ENCODE results near the gene MAN2A1. TPM values are rescaled to one million over a fixed set of nuclear protein-coding genes. Genes with fewer than 3 reads are reported as not detected.

The MAN2A1 gene
- polyA plus RNA-seq, 2 of the 4 experiments (the other 2 are of a cell fraction): 15.8 to 51.5 TPM

GRCh38 chr5:109876030-109876725 lies 186.5 kb downstream of the MAN2A1 start:
- Histone ChIP-seq H3K4me2 (no peak overlapping the region), H3K9me3 (no peaks in the 10 kb centered on the region), H3K4me1 (no peaks in the 10 kb centered on the region), H3K27ac (no peak overlapping the region), H3K4me3 (no peak overlapping the region)
- TF ChIP-seq HDAC2 (IDR thresholded peaks at IDR 0.05) (no peak), HOXB13 (CRISPR knock-in tag; IDR thresholded peaks at IDR 0.05; ENCODE audit: low read depth) (no peak), FOSB (CRISPR knock-in tag; IDR thresholded peaks at IDR 0.05) (no peak), PBX3 (IDR thresholded peaks at IDR 0.05) (no peak), BHLHE40 (IDR thresholded peaks at IDR 0.05; ENCODE audit: low read depth, low read length) (no peak), TP53 (CRISPR knock-in tag; IDR thresholded peaks at IDR 0.05) (no peak), MAFK (IDR thresholded peaks at IDR 0.05; ENCODE audit: partially characterized antibody) (no peak), ELK1 (IDR thresholded peaks at IDR 0.05; ENCODE audit: low read depth, low read length) (no peak)
- FAIRE-seq (no peak), ATAC-seq (no peak), DNase-seq (ENCODE audit: low read depth in 1 of 2, low spot score in 1 of 2) (no peak)
- WGBS (ENCODE audit: missing lambda C conversion rate): 81% methylated on average over 6 of the region's 6 CpGs
- ChIA-PET POLR2A (no interaction called here), CTCF (no interaction called here)

- POLR2A ChIA-PET: no interaction called here
- CTCF ChIA-PET: no interaction called here
- no peak for ATAC-seq
- TF ChIP-seq CBX8 (IDR thresholded peaks at IDR 0.05) (no peak), MAZ (IDR thresholded peaks at IDR 0.05; ENCODE audit: borderline replicate concordance, low read depth, low read length) (no peak), CHD2 (IDR thresholded peaks at IDR 0.05; ENCODE audit: low read length, partially characterized antibody) (no peak), HMGXB4 (CRISPR knock-in tag; IDR thresholded peaks at IDR 0.05; ENCODE audit: borderline replicate concordance) (no peak), JUNB (IDR thresholded peaks at IDR 0.05) (no peak), ATOH8 (CRISPR knock-in tag; IDR thresholded peaks at IDR 0.05; ENCODE audit: low read depth) (no peak), CHD4 (IDR thresholded peaks at IDR 0.05; ENCODE audit: borderline replicate concordance) (no peak), BHLHE40 (IDR thresholded peaks at IDR 0.05; ENCODE audit: low read depth, low read length) (no peak), ESRRA (IDR thresholded peaks at IDR 0.05; ENCODE audit: borderline replicate concordance, low read length) (no peak), REST (IDR thresholded peaks at IDR 0.05) (no peak), FOSB (CRISPR knock-in tag; IDR thresholded peaks at IDR 0.05) (no peak), ZFP36 (IDR thresholded peaks at IDR 0.05; ENCODE audit: borderline replicate concordance, partially characterized antibody) (no peak)
- no peak overlapping the region for H3K4me2 ChIP-seq
- WGBS (ENCODE audit: missing lambda C conversion rate): 76% methylated on average over 10 of the region's 10 CpGs
- DNase-seq (ENCODE audit: low read depth in 1 of 2, low spot score in 1 of 2): no peak
- FAIRE-seq: no peak
- H3K4me3 ChIP-seq: no peak overlapping the region
- no peaks in the 10 kb centered on the region for H3K4me1 ChIP-seq
- no peaks in the 10 kb centered on the region for H3K9me3 ChIP-seq
- H3K27ac ChIP-seq: no peak overlapping the region
Observed at GRCh38 chr5:109876941-109877669, 187.4 kb downstream of the MAN2A1 start.
